Right lobe of liver (tissue), 6 donors: Measurements from ENCODE around the gene AKIP1. TPM values are rescaled to one million over a fixed set of nuclear protein-coding genes. Genes with fewer than 3 reads are reported as not detected.
A peak's percentile ranks its signal among the peaks of the same experiment; 100 is the strongest.

ENCODE experiments used
- ATAC-seq, 4 donors: fragments of 200-7000 bp; cut with Tn5 transposase; one replicate each; pipeline ENCODE4 v1.9.1; 2020; ENCODE audit warnings: mild to moderate bottlenecking in 4 of 4, moderate library complexity in 4 of 4
- DNase-seq, 3 donors: peaks; one replicate each; pipeline ENCODE4 v3.0.0-alpha.2; 2020
- H3K27ac ChIP-seq, 3 donors: fragments of 200-600 bp; one replicate each; pipeline ENCODE4 v1.8.0; 2022
- H3K27me3 ChIP-seq, 2 donors: fragments of 200-600 bp; one replicate each; pipeline ENCODE4 v1.8.0; 2022
- H3K36me3 ChIP-seq, 4 donors: fragments of 200-600 bp; sonication (generic) in 1 of 4; one replicate each; pipeline versions ENCODE4 v1.5.1 to v1.8.0; 2017 to 2022; ENCODE audit warnings: control low read depth in 1 of 4
- H3K4me1 ChIP-seq, 4 donors: fragments of 200-600 bp; sonication (generic) in 1 of 4; one replicate each; pipeline versions ENCODE4 v1.5.1 to v1.8.0; 2017 to 2022; ENCODE audit warnings: control low read depth in 1 of 4
- H3K4me3 ChIP-seq, 3 donors: fragments of 200-600 bp; one replicate each; pipeline ENCODE4 v1.8.0; 2022
- H3K9me3 ChIP-seq, 4 donors: fragments of 200-600 bp; sonication (generic) in 1 of 4; one replicate each; pipeline versions ENCODE4 v1.5.1 to v1.8.0; 2017 to 2022; ENCODE audit warnings: control low read depth in 1 of 4
- POLR2A ChIP-seq: fragments of 450-650 bp; IDR thresholded peaks from one replicate; pipeline ENCODE4 v1.6.1; 2017; ENCODE audit warnings: antibody characterized with exemption, mild to moderate bottlenecking
- WGBS: methylation state at CpG from one replicate; pipeline ENCODE4 v1.1.6; 2018; ENCODE audit warnings: low coverage, low lambda C conversion rate; ENCODE audit not compliant: insufficient coverage; ENCODE audit errors: missing lambda C conversion rate; 5-methylcytosine and 5-hydroxymethylcytosine counted together
- intact Hi-C, 2 donors: fragments of 100-400 bp; cut with DNase I; formaldehyde crosslinking; loops; one replicate each; pipeline versions ENCODE4 v1.11.2 to v1.14.1; 2022
- total RNA-seq, 6 experiments: library from RNA; depleted of rRNA in 2 of 6; stranded (reverse); fragments of >200 nt in 2 of 6; fragmentation: NEBNext Ultra II Directional in 3 of 6; extraction: Animal tissue kit (Norgen Biotek cat#: 25700) in 3 of 6; gene quantifications; one replicate each; pipeline versions ENCODE4 v1.1.0 to v1.2.4, GENCODE V29; 2016 to 2023
- TF ChIP-seq, protein P1 (sequence below), 4 donors: fragments of 200-600 bp in 3 of 4; fragments of 450-650 bp in 1 of 4; IDR thresholded peaks; one replicate each; pipeline versions ENCODE4 v1.5.1 to v1.8.0; 2016 to 2022; ENCODE audit warnings: antibody characterized with exemption in 4 of 4, mild to moderate bottlenecking in 2 of 4
- donor health status: DM: no; HTN: yes; CAD: no.
- donor health status: DM: no; HTN: no; CAD: no.
- donor health status: DM: no; HTN: no; CAD: no.
- donor health status: DM: no; HTN: yes; CAD: no.
- donor health status: DM: no; HTN: yes; CAD: no.

The AKIP1 gene
- total RNA-seq, 6 experiments from 2014 or later: 5.8 to 14.8 (median 8.7) TPM

DNA sequence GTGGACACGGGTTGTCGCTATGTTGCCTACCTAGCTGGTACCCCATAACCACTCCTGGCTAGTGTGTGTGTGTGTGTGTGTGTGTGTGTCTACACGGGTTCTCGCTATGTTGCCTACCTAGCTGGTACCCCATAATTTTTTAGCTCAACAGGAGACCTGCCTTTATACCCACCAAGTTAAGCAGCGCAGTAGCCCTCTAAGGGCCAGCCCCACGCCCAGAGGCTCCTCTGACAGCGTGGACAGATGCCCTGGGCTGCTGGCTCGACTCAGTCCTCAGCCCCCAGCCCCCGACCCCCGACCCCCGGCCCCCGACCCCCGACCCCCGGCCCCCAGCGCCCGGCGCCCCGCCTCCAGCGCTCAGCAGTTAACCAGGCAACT is 351 bp upstream of the AKIP1 start:
- DNase-seq (no peak), ATAC-seq (peak in 3 of 4 donors; percentile 2 to 17 (median 9))
- no peak for TF ChIP-seq POLR2A
- TF ChIP-seq, protein P1, sequence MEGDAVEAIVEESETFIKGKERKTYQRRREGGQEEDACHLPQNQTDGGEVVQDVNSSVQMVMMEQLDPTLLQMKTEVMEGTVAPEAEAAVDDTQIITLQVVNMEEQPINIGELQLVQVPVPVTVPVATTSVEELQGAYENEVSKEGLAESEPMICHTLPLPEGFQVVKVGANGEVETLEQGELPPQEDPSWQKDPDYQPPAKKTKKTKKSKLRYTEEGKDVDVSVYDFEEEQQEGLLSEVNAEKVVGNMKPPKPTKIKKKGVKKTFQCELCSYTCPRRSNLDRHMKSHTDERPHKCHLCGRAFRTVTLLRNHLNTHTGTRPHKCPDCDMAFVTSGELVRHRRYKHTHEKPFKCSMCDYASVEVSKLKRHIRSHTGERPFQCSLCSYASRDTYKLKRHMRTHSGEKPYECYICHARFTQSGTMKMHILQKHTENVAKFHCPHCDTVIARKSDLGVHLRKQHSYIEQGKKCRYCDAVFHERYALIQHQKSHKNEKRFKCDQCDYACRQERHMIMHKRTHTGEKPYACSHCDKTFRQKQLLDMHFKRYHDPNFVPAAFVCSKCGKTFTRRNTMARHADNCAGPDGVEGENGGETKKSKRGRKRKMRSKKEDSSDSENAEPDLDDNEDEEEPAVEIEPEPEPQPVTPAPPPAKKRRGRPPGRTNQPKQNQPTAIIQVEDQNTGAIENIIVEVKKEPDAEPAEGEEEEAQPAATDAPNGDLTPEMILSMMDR (IDR thresholded peaks at IDR 0.05): no peak
- no peaks in the 10 kb centered on the region for H3K9me3 ChIP-seq
- peaks cover 0 to 5% (median 0%) of the 10 kb centered on the region in 4 donors for H3K4me1 ChIP-seq
- 0% methylated on average over 3 of the region's 19 CpGs for WGBS
- H3K27ac ChIP-seq: no peak overlapping the region
- intact Hi-C loops: no loop called here
- H3K27me3 ChIP-seq: no peaks in the 10 kb centered on the region
- no peaks in the 10 kb centered on the region for H3K36me3 ChIP-seq
- H3K4me3 ChIP-seq: peak overlapping the region; percentile 92 to 98 (median 97)

DNA sequence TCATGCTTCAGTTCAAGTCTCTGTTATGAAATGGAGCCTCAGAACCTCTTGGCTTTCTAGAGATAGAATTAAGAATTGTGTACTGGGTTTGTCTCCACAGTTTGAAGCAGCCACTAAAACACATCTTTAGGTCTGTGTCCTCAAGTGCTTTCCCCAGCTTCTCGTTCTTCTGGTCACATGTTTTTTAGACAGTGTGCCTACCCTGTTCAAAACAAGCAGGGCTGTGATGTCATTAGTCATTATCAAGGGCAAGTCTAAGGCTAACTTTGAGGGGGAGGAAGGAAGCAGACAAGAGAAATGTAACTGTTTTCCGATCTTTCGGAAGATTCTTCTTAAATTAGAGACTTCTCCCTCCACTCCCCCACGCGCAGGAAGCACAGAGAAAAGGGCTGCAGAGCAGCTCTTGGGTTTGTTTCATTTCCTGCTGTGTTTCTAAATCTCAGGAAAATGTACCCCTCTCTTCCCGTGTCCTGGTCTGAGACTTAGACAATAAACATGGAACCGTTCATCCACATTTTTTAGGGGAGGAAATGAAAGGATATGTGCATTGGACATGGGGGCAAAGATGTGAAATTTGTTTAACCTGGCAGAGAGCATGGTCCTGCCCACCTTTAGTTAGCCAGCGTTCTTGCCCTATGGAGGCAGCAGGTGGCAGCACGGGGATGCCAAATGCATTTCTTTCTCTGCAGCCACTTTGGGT is 3.1 kb downstream of the AKIP1 start:
- Histone ChIP-seq H3K9me3 (no peaks in the 10 kb centered on the region), H3K4me1 (peaks cover 0 to 5% (median 0%) of the 10 kb centered on the region in 4 donors), H3K4me3 (no peak overlapping the region), H3K27ac (peak overlapping the region; percentile 1 to 40 (median 18)), H3K36me3 (peaks cover 0 to 7% (median 5%) of the 10 kb centered on the region in 4 donors), H3K27me3 (no peaks in the 10 kb centered on the region)
- intact Hi-C loops: no loop called here
- TF ChIP-seq, protein P1 (IDR thresholded peaks at IDR 0.05): peak; percentile 19 to 44 (median 43)
- TF ChIP-seq POLR2A: no peak
- DNase-seq (no peak), ATAC-seq (peak; percentile 4 to 42 (median 16))
- 33% methylated on average over 9 of the region's 9 CpGs for WGBS

DNA sequence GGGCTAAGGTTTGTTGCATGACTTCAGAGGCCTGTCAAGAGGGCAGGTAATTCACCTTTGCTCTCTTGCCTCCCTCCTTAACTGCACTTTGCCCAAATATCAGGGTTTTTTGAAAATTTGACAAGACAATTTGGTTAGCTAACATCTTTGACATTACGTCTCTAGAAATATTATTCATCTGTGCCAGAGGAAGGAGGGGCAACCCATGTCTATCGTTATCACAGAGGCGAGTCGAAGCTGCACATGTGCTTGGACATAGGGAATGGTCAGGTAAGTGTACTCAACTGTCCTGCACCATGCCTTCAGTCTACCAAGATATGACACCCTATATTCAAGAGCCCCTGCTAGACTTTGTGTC is 3.7 kb downstream of the AKIP1 start:
- no peaks in the 10 kb centered on the region for H3K9me3 ChIP-seq
- WGBS: 50% methylated on average over 4 of the region's 4 CpGs
- H3K36me3 ChIP-seq: peaks cover 0 to 13% (median 5%) of the 10 kb centered on the region in 4 donors
- no peaks in the 10 kb centered on the region for H3K27me3 ChIP-seq
- DNase-seq: no peak
- H3K4me1 ChIP-seq: peaks cover 0 to 5% (median 0%) of the 10 kb centered on the region in 4 donors
- peak overlapping the region in 1 of 3 donors; percentile 40 for H3K27ac ChIP-seq
- H3K4me3 ChIP-seq: no peak overlapping the region
- no peak for ATAC-seq
- intact Hi-C loops: no loop called here
- no peak for TF ChIP-seq POLR2A
- TF ChIP-seq, protein P1 (IDR thresholded peaks at IDR 0.05): no peak

DNA sequence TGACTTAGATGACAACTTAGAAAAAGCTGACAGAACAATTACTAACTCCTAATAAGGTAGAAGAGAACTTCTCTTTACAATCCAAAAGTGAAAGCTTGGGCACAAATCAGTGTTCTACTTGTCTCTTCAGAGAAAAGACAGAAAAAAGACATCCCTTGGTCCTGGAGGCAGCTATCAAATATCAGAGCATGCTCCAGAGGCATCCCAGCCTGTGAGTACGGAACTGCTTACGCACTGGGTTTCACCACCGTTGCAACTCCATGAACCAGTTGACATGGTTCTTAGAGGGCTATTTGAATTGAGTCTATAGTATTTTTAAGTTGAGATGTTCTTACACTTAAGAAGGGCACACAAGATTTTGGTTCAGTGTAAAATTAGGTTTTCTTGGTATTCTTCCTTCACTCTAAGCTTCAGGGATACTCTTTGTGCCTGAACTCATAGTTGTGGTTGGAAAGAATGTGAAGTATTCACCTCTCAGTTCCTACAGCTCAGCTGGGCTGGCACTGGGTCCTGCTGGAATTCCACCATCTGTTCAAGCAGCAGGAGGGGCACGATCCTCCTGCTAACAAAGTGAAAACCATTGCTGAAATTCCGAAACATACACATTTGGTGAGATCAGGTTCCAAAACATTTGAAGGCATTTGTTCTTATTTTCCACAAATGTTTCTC is 6.3 kb downstream of the AKIP1 start:
- Histone ChIP-seq H3K36me3 (peaks cover 0 to 25% (median 5%) of the 10 kb centered on the region in 4 donors), H3K9me3 (no peaks in the 10 kb centered on the region), H3K27me3 (no peaks in the 10 kb centered on the region), H3K4me1 (no peaks in the 10 kb centered on the region), H3K4me3 (no peak overlapping the region), H3K27ac (peak overlapping the region in 1 of 3 donors; percentile 31)
- ATAC-seq: no peak
- WGBS: 60% methylated on average over 5 of the region's 5 CpGs
- intact Hi-C loops: no loop called here
- TF ChIP-seq, protein P1 (IDR thresholded peaks at IDR 0.05): no peak
- TF ChIP-seq POLR2A: no peak
- no peak for DNase-seq
